Pulmonary artery endothelial cell (primary cell): ENCODE measurements around the gene RAD51B. TPM values are rescaled to one million over a fixed set of nuclear protein-coding genes. Genes with fewer than 3 reads are reported as not detected.

ENCODE experiments used
- DNase-seq: peaks from one replicate; pipeline ENCODE4 v3.0.0-alpha.2; 2011; ENCODE audit warnings: low read depth, low spot score
- total RNA-seq: library from RNA; depleted of rRNA; stranded (reverse); fragments of >200 nt; gene quantifications from 2 replicates; pipeline ENCODE4 v1.2.3, GENCODE V29; 2014

The RAD51B gene
- total RNA-seq, 1 donor from 2014 or later, result 9.8 TPM

- no peak for DNase-seq
Measured at GRCh38 chr14:68644101-68644500, 824.5 kb downstream of the RAD51B start.

DNA sequence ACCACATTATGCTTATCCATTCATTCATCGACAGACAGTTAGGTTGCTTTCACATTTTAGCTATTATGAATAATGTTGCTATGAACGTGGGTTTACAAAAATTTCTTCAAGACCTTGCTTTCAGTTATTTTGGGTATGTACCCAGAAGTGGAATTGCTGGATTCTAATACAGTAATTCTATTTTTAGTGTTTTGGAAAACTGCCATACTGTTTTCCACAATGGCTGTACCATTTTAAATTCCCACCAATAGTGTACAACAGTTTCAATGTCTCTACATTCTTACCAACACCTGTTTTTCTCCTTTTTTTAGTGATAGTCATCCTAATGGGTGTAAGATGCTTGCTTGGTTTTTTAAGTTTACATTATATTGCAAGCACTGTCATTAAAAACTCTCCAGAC lies 825.8 kb downstream of the RAD51B start:
- DNase-seq, result no peak

- no peak for DNase-seq
Measured at GRCh38 chr14:68649476-68650189, 830.1 kb downstream of the RAD51B start.

DNA sequence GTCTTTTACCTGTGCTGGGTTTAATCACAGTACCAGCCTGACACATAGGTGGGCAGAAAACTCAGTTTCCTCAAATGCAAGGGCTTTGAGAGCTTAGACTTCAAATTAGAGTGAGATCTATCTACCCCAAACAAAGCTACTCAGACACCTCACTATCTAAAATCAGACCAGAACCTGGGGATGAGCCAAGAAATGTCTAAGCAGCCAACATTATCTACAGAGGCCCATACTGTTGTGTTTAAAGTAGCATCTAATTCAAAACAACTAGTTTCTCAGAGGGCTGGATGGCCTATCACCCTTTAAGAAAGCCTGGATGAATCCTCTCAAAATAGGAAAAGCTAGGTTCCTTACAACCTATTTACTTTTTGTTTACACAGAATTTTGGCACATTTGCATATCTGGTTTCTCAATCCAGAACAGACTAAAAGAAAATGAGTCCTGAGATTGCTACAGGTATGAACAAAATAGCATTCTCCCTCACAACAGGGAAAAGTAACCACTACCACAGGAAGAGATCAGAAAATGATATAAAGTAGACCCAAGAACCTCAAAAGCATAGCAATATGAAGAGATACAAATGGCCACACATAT lies 830.9 kb downstream of the RAD51B start:
- DNase-seq, result no peak

- no peak for DNase-seq
Measured at GRCh38 chr14:68651075-68651474, 831.5 kb downstream of the RAD51B start.

DNA sequence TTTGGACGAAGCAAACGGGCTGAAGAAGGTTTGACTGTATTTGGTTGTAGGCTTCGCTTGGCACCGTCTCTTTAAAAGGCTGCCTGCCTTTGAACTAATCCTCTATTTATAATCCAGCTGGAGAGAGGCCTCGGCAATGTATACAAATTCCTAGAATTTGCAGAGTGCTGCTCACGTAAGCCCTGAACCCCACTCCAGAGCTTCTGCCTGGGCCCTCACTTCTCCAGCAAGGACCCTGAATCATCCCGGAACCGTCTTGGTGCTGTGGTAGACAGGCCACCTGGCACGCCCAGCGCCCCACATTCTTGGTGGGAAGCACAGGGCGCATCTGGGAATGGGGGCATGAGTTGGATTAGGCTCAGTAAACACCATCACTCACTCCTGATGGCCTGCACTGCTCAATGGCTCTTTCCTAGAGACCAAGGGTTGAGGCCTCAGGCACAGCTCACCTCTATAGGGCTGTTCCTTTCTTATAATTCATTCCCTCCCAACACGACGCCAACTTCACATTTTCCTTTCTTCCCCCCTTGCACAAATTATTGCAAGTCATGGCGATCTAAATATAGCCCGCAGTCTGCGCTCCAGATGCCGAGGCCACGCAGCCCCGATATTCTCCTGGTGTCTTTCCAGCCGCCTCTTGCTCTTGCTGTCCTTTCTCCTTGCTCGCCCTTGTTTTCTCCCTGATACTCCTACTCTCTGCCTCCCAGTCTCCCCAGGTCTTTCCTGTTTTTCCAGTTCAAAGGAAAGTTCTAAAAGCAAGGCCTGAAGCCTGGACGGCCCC lies 832.3 kb downstream of the RAD51B start:
- DNase-seq, result no peak

GRCh38 chr14:68652433-68652690 lies 832.8 kb downstream of the RAD51B start:
- DNase-seq, result no peak

GRCh38 chr14:68653108-68653507 lies 833.5 kb downstream of the RAD51B start:
- no peak for DNase-seq

GRCh38 chr14:68653804-68654203 lies 834.2 kb downstream of the RAD51B start:
- DNase-seq, result no peak

DNA sequence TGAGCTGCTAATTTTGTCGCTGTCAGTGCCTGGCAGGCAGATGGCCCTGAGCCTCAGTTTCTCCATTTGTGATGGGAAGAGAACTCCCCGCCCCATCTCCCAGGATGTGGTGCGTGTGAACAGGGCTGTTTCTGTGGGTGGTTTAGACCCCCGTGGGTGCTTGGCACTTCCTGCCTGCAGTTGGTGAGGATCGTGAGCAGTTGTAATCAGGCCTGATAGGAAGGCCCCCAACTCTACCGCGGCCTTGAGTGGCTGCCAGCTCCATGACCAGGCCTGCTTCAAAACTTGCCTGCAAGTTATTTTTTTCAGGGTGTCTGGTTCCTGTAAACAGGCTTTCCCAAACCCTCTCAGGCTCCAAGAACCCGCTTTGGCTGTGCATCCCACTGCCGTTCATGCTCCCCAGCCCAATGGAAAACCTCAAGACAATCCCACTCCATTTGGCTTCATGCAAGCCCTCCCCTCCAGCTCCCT lies 834.9 kb downstream of the RAD51B start:
- DNase-seq, result no peak

- no peak for DNase-seq
Measured at GRCh38 chr14:68655021-68655831, 835.6 kb downstream of the RAD51B start.

DNA sequence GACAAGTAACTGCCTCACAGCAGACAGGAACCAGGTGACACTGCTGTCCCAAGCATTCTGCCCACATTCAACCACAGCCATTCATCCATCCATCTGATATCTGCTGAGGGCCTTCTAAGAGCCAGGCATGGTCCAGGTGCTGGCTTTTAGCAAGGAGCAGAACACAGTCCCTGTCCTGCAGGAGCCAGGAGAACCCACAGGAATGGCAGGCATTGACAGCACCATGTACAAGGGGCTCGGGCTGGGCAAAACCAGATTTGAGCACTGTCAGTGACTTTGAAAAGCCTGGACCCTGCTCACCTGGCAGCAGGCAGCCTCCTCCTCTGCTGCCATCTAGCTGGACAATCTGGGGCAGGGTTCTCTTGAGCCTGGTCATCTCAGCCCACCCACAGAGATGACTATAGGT lies 836.3 kb downstream of the RAD51B start:
- DNase-seq, result no peak

- no peak for DNase-seq
Measured at GRCh38 chr14:68656452-68656851, 836.9 kb downstream of the RAD51B start.

GRCh38 chr14:68657300-68658028 lies 837.9 kb downstream of the RAD51B start:
- DNase-seq, result no peak

DNA sequence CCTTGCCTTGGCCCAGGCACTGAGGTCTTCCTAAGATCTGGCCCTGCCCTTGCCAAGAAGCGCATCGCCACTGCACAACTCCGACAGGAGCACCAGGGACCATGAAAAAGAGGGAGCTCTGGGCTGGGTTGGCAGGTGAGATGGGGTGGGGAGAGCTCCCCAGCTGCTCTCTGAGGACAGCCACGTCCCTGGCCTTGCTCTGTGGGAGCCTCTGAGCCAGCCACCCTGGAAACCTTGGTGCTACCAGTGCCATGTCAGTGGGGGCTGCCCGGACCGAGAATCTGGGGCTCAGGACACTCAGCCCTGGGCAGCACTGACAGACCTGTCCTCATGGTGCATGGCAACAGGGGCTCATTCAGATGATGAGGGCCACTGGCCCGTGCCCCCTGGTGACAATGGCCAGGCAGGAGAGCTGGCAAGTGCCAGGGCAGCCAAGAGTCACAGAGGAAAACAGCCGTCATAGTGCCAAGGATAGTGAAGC lies 838.5 kb downstream of the RAD51B start:
- no peak for DNase-seq

DNA sequence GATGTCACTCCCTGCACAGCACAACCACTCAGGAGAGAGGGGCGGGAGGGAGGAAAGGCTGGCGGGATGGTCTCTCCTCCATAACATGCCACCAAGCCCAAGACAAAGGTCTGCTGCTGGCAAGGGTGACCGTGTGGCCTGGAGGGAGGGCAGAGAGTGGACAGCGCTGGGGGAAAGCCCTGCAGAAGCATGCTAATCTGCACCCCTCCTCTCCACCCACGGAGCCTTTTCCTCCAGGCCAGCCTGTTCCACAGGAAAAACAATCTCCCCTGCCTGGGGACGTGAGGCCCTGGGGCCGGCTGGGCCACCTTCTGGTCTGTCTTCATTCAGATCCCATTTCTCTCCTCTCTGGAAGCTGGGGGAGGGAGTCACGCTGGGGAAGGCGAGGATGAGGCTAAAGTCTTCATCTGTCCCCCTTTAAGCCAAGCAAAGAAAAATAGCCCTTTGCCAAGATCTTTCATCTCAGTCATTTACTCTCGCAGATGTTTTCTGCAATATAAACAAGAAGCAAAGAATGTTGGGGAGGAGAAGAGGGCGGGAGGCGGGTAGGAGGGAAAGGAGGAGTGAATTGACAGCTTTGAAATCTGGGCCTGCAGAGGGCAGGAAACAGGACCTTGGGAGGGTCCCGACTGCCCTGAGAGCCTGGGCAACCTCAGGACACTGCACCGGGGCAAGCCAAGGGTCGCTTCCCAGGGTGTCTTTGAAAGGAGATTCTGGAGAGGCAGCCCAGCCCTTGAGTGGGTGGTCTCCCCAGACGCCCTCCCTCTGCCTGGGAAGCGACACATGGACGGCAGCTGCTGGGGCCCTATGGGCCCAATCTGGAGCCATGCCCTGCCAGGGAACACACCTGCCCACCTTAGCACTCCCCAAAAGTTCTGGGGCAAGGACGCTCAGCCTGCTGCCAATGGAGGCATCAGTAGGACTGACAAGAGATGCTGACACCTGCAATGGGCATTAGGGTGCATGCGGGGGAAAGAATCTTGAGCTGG lies 839.7 kb downstream of the RAD51B start:
- no peak for DNase-seq

- DNase-seq, result no peak
Measured at GRCh38 chr14:68660495-68660894, 840.9 kb downstream of the RAD51B start.

GRCh38 chr14:68661226-68662225 lies 841.9 kb downstream of the RAD51B start:
- DNase-seq, result no peak

DNA sequence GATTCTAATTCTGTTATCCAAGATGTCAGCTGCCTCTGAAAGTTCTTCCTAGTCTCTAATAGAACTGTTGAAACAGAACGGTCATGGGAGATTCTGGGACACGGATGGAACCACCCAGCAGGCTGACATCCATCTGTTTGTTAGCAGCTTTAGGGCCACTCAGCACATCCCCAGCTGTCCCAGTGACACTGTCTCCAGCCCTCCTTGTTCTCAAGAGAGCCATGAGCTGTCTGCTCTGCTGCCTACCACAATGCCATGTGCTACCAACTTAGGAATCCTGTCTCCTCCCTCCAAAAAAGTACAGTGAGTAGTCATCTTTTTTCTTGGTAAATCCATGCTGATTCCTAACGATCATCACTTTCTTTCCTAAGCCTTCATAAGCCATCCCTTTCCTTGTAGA lies 842.8 kb downstream of the RAD51B start:
- no peak for DNase-seq
